ENCODE measurements around the gene SFXN5. TPM values are rescaled to one million over a fixed set of nuclear protein-coding genes. Genes with fewer than 3 reads are reported as not detected.

The SFXN5 gene
- total and polyA plus RNA-seq, 7 donors, result 5.1 to 17.1 (median 12.2) TPM

DNA sequence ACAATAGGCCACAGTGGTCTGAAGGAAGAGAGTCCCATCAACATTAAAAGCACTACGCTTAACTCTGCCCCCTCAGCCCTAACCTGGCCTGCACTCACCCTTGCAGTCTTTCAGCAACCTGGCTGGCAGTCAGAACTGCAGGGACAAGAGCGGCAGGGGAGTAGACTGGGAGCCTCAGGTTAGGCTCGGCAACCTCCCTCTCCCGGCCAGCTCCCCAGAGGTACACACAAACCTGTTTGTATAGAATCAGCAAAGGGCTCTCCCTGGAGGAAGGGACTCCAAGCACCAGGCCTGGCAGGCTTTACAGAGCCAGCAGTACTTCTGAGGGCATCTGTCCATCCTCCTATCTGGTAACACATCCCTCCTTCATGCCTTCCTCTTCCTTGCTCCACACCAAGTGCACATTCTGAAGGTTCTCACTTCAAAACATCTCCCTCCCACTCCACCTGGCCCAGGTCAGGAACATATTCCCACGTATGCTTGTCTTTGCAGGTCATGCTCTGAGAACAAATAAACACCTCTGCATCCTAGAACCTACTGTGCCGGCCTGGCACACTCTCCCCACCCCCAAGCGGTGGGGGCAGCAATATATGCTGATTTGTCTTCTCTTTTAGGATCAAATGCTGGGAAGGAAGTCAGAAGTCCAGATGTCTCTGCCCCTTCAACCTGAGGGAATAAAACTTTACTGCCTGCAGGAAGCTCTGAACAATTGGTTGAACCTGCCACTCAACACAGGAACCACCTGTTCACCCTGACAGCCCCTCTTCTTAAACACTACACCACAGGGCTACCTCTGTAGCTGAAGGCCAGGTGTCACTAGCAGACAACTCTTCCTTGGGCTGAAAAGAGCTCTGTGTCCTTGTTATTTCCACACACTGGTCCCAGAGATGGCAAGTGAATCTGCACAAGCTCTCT, 12.6 kb upstream of the SFXN5 start:
- TF ChIP-seq, protein P1, sequence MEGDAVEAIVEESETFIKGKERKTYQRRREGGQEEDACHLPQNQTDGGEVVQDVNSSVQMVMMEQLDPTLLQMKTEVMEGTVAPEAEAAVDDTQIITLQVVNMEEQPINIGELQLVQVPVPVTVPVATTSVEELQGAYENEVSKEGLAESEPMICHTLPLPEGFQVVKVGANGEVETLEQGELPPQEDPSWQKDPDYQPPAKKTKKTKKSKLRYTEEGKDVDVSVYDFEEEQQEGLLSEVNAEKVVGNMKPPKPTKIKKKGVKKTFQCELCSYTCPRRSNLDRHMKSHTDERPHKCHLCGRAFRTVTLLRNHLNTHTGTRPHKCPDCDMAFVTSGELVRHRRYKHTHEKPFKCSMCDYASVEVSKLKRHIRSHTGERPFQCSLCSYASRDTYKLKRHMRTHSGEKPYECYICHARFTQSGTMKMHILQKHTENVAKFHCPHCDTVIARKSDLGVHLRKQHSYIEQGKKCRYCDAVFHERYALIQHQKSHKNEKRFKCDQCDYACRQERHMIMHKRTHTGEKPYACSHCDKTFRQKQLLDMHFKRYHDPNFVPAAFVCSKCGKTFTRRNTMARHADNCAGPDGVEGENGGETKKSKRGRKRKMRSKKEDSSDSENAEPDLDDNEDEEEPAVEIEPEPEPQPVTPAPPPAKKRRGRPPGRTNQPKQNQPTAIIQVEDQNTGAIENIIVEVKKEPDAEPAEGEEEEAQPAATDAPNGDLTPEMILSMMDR (IDR thresholded peaks at IDR 0.05), result no peak
- DNase-seq (no peak), ATAC-seq (no peak)
- Histone ChIP-seq H3K9me3 (no peaks in the 10 kb centered on the region), H3K4me1 (no peaks in the 10 kb centered on the region), H3K4me3 (no peak overlapping the region), H3K27me3 (ENCODE audit: insufficient read depth in 3 of 3, low read length in 2 of 3) (no peaks in the 10 kb centered on the region), H3K27ac (no peak overlapping the region), H3K36me3 (ENCODE audit: insufficient read depth in 1 of 2, low read depth in 1 of 2) (peaks cover 0 to 46% of the 10 kb centered on the region in 2 donors)
- WGBS, 3 donors, result 76 to 82% (median 80%) methylated on average over 7 of the region's 7 CpGs
- intact Hi-C loops (cut with DNase I), result loop anchor here (2.0 kb wide), 1 partner anchor 73 kb away; no protein-coding TSS in a partner anchor

DNA sequence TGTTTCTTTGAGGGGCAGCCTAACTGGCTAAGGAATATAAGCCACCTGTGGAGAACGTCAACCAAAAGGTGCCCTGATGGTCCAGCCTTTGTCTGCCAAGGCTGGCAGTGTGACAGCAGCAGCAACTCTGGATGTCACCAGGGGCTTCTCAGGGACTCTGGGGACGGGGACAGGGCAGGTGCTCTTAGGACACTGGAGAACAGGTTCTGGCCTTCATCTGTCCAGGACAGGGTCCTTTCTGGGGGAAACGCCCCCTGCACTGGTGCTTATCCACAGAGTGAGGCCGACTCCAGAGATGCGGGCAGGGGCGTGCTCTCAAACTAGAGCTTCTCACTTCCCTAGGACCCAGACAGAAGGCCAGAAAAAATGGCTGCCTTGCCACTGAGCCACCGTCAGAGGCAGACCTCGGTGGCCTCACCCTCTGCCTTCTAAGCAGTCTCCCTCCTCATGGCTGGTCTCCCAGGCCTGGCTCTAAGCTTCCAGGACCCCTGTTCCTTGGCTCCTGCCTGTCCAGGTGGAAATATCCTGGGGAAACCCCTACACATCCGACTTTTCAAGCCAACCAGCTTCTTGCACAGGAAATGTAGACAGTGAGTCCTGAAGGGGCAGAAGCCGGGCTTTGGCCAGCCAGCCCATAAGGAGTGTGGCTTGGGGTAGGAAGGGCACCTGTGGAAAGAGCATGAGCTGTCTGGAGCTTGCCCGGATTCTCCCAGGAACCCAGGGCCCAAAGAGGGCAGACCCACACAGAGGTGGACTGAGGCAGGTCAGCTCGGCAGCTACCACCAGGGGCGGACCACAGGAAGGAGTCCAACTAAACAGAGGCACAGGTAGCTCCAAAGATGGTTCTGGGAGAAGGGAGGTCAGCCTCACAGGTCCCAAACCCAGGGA, 11.3 kb upstream of the SFXN5 start:
- no peaks in the 10 kb centered on the region for H3K9me3 ChIP-seq
- ATAC-seq (no peak), DNase-seq (no peak)
- H3K4me3 ChIP-seq, result no peak overlapping the region
- no peaks in the 10 kb centered on the region for H3K27me3 ChIP-seq (ENCODE audit: insufficient read depth in 3 of 3, low read length in 2 of 3)
- 77 to 84% (median 79%) methylated on average over 13 of the region's 13 CpGs for WGBS, 3 donors
- TF ChIP-seq, protein P1 (IDR thresholded peaks at IDR 0.05), result no peak
- intact Hi-C loops (cut with DNase I), result no loop called here
- H3K4me1 ChIP-seq, result no peaks in the 10 kb centered on the region
- H3K27ac ChIP-seq, result no peak overlapping the region
- H3K36me3 ChIP-seq (ENCODE audit: insufficient read depth in 1 of 2, low read depth in 1 of 2), result peaks cover 0 to 34% of the 10 kb centered on the region in 2 donors

DNA sequence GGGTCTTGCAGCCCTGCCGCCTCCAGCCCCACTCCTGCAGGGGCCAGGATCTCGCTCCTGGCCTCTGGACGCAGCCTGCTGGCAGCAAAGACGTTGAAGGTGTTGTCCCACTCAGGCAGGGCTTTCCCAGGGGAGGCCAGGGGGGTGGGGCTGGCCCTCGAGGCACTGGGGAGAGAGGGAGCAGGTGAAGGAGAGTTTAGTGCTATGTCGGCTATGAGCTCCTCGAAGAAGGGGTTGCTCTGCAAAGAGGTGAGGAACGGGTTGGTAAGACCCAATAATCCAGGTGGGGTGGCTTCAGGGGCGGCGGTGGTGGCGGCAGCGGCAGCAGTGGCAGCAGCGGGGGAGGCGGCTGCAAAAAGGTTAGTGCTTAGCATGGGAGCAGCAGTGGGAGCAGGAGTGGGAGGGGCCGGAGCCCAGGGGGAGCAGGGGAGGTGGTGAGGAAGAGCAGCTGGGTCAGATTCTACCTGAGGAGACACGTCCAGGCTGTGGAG, 9.7 kb upstream of the SFXN5 start:
- DNase-seq (no peak), ATAC-seq (no peak)
- Histone ChIP-seq H3K36me3 (ENCODE audit: insufficient read depth in 1 of 2, low read depth in 1 of 2) (peaks cover 0 to 19% of the 10 kb centered on the region in 2 donors), H3K4me3 (no peak overlapping the region), H3K4me1 (no peaks in the 10 kb centered on the region), H3K27me3 (ENCODE audit: insufficient read depth in 3 of 3, low read length in 2 of 3) (no peaks in the 10 kb centered on the region), H3K27ac (no peak overlapping the region), H3K9me3 (no peaks in the 10 kb centered on the region)
- TF ChIP-seq, protein P1 (IDR thresholded peaks at IDR 0.05), result no peak
- intact Hi-C loops (cut with DNase I), result no loop called here
- 82 to 88% (median 85%) methylated on average over 16 of the region's 16 CpGs for WGBS, 3 donors

DNA sequence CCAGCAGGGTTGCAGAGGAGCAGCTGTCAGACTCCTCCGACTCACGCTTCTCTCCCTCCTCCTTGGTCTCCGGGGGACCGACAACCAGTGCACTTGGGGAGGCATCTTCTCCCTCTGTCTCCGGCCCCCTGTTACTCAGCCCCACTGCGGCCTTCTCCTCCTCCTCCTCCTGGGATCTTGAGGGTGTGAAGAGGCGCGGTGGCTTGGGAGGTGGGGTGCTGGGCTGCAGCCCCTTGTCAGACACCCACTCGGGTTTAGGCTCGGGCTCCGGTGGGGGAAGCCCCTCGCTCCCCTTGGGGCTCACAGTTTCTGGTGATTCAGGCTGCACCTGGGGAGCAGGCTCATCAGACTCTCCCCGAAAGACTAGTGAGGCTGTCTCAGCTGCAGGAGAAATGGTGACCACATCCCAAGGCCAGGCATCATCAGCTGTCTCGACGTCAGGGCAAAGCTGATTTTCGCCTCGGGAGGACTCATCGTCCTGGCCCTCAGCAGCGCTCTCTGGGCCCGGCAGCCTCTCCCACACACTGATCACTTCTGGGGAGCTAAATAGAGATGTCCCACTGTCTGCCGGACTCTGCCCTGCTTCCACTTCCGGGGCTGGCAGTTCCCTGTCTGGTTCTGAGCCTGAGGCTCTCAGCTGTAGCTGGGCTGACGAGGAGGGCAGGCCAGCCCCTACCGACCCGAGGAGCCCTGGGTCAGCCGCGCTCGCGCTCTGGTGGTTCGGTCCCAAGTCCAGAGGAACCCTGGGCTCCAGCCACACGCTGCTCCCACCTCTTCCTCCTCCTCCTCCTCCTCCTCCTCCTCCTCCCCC, 9.0 kb upstream of the SFXN5 start:
- H3K4me3 ChIP-seq, result no peak overlapping the region
- ATAC-seq (no peak), DNase-seq (no peak)
- 75 to 83% (median 77%) methylated on average over 27 to 31 of the region's 31 CpGs for WGBS, 3 donors
- H3K27ac ChIP-seq, result no peak overlapping the region
- H3K9me3 ChIP-seq, result no peaks in the 10 kb centered on the region
- TF ChIP-seq, protein P1 (IDR thresholded peaks at IDR 0.05), result no peak
- peaks cover 4% of the 10 kb centered on the region for H3K4me1 ChIP-seq
- peaks cover 0 to 18% of the 10 kb centered on the region in 2 donors for H3K36me3 ChIP-seq (ENCODE audit: insufficient read depth in 1 of 2, low read depth in 1 of 2)
- intact Hi-C loops (cut with DNase I), result no loop called here
- H3K27me3 ChIP-seq (ENCODE audit: insufficient read depth in 3 of 3, low read length in 2 of 3), result no peaks in the 10 kb centered on the region

Data from psoas muscle (tissue), 8 donors.